HEK293 (cell line): Measurements from ENCODE around the gene S100A10.
A peak's percentile ranks its signal among the peaks of the same experiment; 100 is the strongest.

ENCODE experiments used
- KLF8 ChIP-seq: fragments of 450-650 bp; formaldehyde crosslinking; IDR thresholded peaks from 2 replicates; pipeline ENCODE4 v1.5.1; 2016; ENCODE audit warnings: missing biosample characterization, missing genetic modification characterization
- MEIS1 ChIP-seq: sonication (generic); formaldehyde crosslinking; IDR thresholded peaks from 2 replicates; pipeline ENCODE4 v1.8.1; 2022; ENCODE audit warnings: missing genetic modification reagents, mild to moderate bottlenecking, borderline replicate concordance
- SCRT1 ChIP-seq: fragments of 450-650 bp; formaldehyde crosslinking; IDR thresholded peaks from 2 replicates; pipeline ENCODE4 v1.5.1; 2016; ENCODE audit warnings: missing biosample characterization, missing genetic modification characterization, borderline replicate concordance
- ZBTB1 ChIP-seq: fragments of 450-650 bp; formaldehyde crosslinking; IDR thresholded peaks from 2 replicates; pipeline ENCODE4 v1.5.1; 2016; ENCODE audit warnings: missing biosample characterization, missing genetic modification characterization
- ZBTB20 ChIP-seq: fragments of 450-650 bp; formaldehyde crosslinking; IDR thresholded peaks from 2 replicates; pipeline ENCODE4 v1.5.1; 2016; ENCODE audit warnings: missing biosample characterization, missing genetic modification characterization
- ZBTB21 ChIP-seq: fragments of 450-650 bp; formaldehyde crosslinking; IDR thresholded peaks from 2 replicates; pipeline ENCODE4 v1.5.1; 2017; ENCODE audit warnings: missing biosample characterization, missing genetic modification characterization
- ZFP41 ChIP-seq: fragments of 450-650 bp; formaldehyde crosslinking; IDR thresholded peaks from 2 replicates; pipeline ENCODE4 v1.5.1; 2016; ENCODE audit warnings: missing biosample characterization, missing genetic modification characterization, borderline replicate concordance
- ZFP69B ChIP-seq: fragments of 450-650 bp; formaldehyde crosslinking; IDR thresholded peaks from 2 replicates; pipeline ENCODE4 v1.5.1; 2016; ENCODE audit warnings: missing biosample characterization, missing genetic modification characterization
- ZNF324 ChIP-seq: fragments of 450-650 bp; formaldehyde crosslinking; IDR thresholded peaks from 2 replicates; pipeline ENCODE4 v1.5.1; 2016; ENCODE audit warnings: missing biosample characterization, missing genetic modification characterization
- ZNF394 ChIP-seq: fragments of 450-650 bp; formaldehyde crosslinking; IDR thresholded peaks from 2 replicates; pipeline ENCODE4 v1.5.1; 2016; ENCODE audit warnings: missing biosample characterization, missing genetic modification characterization, mild to moderate bottlenecking, moderate library complexity, borderline replicate concordance
- ZNF404 ChIP-seq: fragments of 450-650 bp; formaldehyde crosslinking; IDR thresholded peaks from 2 replicates; pipeline ENCODE4 v1.5.1; 2017; ENCODE audit warnings: missing biosample characterization, missing genetic modification characterization
- ZNF544 ChIP-seq: fragments of 450-650 bp; formaldehyde crosslinking; IDR thresholded peaks from 2 replicates; pipeline ENCODE4 v1.5.0; 2017; ENCODE audit warnings: missing biosample characterization, missing genetic modification characterization
- ZNF555 ChIP-seq: fragments of 450-650 bp; formaldehyde crosslinking; conservative IDR thresholded peaks from 2 replicates; pipeline ENCODE4 v1.5.1; 2017; ENCODE audit warnings: missing biosample characterization, mild to moderate bottlenecking, missing genetic modification characterization, inconsistent platforms
- ZNF558 ChIP-seq: fragments of 450-650 bp; formaldehyde crosslinking; IDR thresholded peaks from 2 replicates; pipeline ENCODE4 v1.5.1; 2016; ENCODE audit warnings: missing biosample characterization, missing genetic modification characterization
- ZNF610 ChIP-seq: fragments of 450-650 bp; formaldehyde crosslinking; IDR thresholded peaks from 2 replicates; pipeline ENCODE4 v1.5.1; 2016; ENCODE audit warnings: missing biosample characterization, missing genetic modification characterization, borderline replicate concordance
- ZNF623 ChIP-seq: fragments of 450-650 bp; formaldehyde crosslinking; IDR thresholded peaks from 2 replicates; pipeline ENCODE4 v1.5.1; 2016; ENCODE audit warnings: missing biosample characterization, missing genetic modification characterization
- ZNF76 ChIP-seq: fragments of 450-650 bp; formaldehyde crosslinking; IDR thresholded peaks from 2 replicates; pipeline ENCODE4; 2016; ENCODE audit warnings: low read depth, missing biosample characterization, missing genetic modification characterization, borderline replicate concordance
- ZNF768 ChIP-seq: fragments of 450-650 bp; formaldehyde crosslinking; IDR thresholded peaks from 2 replicates; pipeline ENCODE4 v1.5.1; 2018; ENCODE audit warnings: missing biosample characterization, mild to moderate bottlenecking, missing genetic modification characterization
- ZNF830 ChIP-seq: fragments of 450-650 bp; IDR thresholded peaks from 2 replicates; pipeline ENCODE4 v1.5.0; 2018; ENCODE audit warnings: missing biosample characterization, missing genetic modification characterization, low read depth, mild to moderate bottlenecking, moderate library complexity
- ZSCAN16 ChIP-seq: fragments of 450-650 bp; formaldehyde crosslinking; IDR thresholded peaks from 2 replicates; pipeline ENCODE4 v1.5.1; 2016; ENCODE audit warnings: missing biosample characterization, missing genetic modification characterization
- ZSCAN23 ChIP-seq: fragments of 450-650 bp; formaldehyde crosslinking; IDR thresholded peaks from 2 replicates; pipeline ENCODE4 v1.5.1; 2016; ENCODE audit warnings: missing biosample characterization, missing genetic modification characterization
- TF ChIP-seq, protein P1 (sequence below): fragments of 450-650 bp; formaldehyde crosslinking; IDR thresholded peaks from 2 replicates; pipeline ENCODE4 v1.5.1; 2017; ENCODE audit warnings: missing biosample characterization, mild to moderate bottlenecking, missing genetic modification characterization, moderate library complexity
- TF ChIP-seq, protein P2 (sequence below): fragments of 450-650 bp; formaldehyde crosslinking; optimal IDR thresholded peaks from 2 replicates; pipeline ENCODE3; 2016; ENCODE audit warnings: missing biosample characterization, mild to moderate bottlenecking, missing genetic modification characterization
- TF ChIP-seq, protein P3 (sequence below): fragments of 450-650 bp; formaldehyde crosslinking; IDR thresholded peaks from 2 replicates; pipeline ENCODE4 v1.5.1; 2016; ENCODE audit warnings: missing biosample characterization, missing genetic modification characterization, borderline replicate concordance
- TF ChIP-seq, protein P4 (sequence below): fragments of 450-650 bp; formaldehyde crosslinking; IDR thresholded peaks from 2 replicates; pipeline ENCODE4 v1.5.1; 2016; ENCODE audit warnings: missing biosample characterization, missing genetic modification characterization
- TF ChIP-seq, protein P5 (sequence below): fragments of 450-650 bp; formaldehyde crosslinking; IDR thresholded peaks from 2 replicates; pipeline ENCODE4 v1.5.1; 2016; ENCODE audit warnings: missing biosample characterization, missing genetic modification characterization
- TF ChIP-seq, protein P6 (sequence below): fragments of 450-650 bp; formaldehyde crosslinking; IDR thresholded peaks from 2 replicates; pipeline ENCODE4 v1.5.1; 2016; ENCODE audit warnings: missing biosample characterization, missing genetic modification characterization

S100A10 gene

DNA sequence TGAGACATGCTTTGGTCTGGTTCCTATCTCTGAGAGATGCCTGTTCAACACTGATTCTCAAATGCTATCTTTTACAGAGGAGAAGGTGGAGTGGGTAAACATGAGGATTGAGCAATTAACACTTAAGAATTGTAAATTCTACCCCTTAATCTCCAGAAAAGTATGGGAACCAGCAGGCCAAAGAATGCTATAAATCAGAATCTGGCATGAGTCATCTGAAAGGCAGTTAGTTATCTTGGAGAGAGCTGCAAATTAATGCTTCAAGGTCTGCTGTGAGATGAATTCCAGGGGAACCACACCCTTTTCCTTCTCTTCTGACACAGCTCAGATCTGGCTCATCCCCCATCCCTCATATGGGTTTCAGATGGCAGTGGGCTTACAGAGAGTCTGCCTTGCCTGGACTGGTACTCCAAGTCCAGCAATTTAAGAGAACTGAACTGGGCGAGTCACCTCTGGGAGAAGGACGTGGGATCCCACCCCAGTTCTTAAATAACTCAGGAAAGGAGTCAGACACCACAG lies 5.2 kb downstream of the S100A10 start (continued):
- TF ChIP-seq, protein P1, sequence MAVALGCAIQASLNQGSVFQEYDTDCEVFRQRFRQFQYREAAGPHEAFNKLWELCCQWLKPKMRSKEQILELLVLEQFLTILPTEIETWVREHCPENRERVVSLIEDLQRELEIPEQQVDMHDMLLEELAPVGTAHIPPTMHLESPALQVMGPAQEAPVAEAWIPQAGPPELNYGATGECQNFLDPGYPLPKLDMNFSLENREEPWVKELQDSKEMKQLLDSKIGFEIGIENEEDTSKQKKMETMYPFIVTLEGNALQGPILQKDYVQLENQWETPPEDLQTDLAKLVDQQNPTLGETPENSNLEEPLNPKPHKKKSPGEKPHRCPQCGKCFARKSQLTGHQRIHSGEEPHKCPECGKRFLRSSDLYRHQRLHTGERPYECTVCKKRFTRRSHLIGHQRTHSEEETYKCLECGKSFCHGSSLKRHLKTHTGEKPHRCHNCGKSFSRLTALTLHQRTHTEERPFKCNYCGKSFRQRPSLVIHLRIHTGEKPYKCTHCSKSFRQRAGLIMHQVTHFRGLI (tag by site-specific recombination): no peak
- TF ChIP-seq ZSCAN16 (tag by site-specific recombination) (peak; percentile 61; the same call in 1 of the 2 replicates), ZSCAN23 (tag by site-specific recombination) (peak; percentile 90; the same call in 1 of the 2 replicates), KLF8 (tag by site-specific recombination) (peak; percentile 96), ZNF830 (tag by site-specific recombination) (no peak), ZNF623 (tag by site-specific recombination) (peak; percentile 35; the same call in 1 of the 2 replicates), ZNF544 (tag by site-specific recombination) (no peak), ZNF394 (peak; percentile 66; the same call in 1 of the 2 replicates), ZNF404 (tag by site-specific recombination) (no peak), ZNF610 (tag by site-specific recombination) (no peak), ZNF76 (tag by site-specific recombination) (no peak), ZBTB1 (tag by site-specific recombination) (peak; percentile 78; the same call in 1 of the 2 replicates), ZFP69B (tag by site-specific recombination) (peak; percentile 75; the same call in 1 of the 2 replicates), ZFP41 (tag by site-specific recombination) (no peak), MEIS1 (CRISPR knock-in tag) (0 out of 2 replicates have a peak, but pooled peaks have one; percentile 65), ZNF555 (no peak), ZBTB20 (tag by site-specific recombination) (no peak), ZNF558 (tag by site-specific recombination) (peak; percentile 77; the same call in 1 of the 2 replicates), SCRT1 (tag by site-specific recombination) (no peak), ZNF324 (peak; percentile 62; the same call in 1 of the 2 replicates), ZBTB21 (tag by site-specific recombination) (peak; percentile 79), ZNF768 (tag by site-specific recombination) (no peak)
- TF ChIP-seq, protein P2, sequence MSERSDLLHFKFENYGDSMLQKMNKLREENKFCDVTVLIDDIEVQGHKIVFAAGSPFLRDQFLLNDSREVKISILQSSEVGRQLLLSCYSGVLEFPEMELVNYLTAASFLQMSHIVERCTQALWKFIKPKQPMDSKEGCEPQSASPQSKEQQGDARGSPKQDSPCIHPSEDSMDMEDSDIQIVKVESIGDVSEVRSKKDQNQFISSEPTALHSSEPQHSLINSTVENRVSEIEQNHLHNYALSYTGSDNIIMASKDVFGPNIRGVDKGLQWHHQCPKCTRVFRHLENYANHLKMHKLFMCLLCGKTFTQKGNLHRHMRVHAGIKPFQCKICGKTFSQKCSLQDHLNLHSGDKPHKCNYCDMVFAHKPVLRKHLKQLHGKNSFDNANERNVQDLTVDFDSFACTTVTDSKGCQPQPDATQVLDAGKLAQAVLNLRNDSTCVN: no peak
- TF ChIP-seq, protein P3, sequence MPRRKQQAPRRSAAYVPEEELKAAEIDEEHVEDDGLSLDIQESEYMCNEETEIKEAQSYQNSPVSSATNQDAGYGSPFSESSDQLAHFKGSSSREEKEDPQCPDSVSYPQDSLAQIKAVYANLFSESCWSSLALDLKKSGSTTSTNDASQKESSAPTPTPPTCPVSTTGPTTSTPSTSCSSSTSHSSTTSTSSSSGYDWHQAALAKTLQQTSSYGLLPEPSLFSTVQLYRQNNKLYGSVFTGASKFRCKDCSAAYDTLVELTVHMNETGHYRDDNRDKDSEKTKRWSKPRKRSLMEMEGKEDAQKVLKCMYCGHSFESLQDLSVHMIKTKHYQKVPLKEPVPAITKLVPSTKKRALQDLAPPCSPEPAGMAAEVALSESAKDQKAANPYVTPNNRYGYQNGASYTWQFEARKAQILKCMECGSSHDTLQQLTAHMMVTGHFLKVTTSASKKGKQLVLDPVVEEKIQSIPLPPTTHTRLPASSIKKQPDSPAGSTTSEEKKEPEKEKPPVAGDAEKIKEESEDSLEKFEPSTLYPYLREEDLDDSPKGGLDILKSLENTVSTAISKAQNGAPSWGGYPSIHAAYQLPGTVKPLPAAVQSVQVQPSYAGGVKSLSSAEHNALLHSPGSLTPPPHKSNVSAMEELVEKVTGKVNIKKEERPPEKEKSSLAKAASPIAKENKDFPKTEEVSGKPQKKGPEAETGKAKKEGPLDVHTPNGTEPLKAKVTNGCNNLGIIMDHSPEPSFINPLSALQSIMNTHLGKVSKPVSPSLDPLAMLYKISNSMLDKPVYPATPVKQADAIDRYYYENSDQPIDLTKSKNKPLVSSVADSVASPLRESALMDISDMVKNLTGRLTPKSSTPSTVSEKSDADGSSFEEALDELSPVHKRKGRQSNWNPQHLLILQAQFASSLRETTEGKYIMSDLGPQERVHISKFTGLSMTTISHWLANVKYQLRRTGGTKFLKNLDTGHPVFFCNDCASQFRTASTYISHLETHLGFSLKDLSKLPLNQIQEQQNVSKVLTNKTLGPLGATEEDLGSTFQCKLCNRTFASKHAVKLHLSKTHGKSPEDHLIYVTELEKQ: peak; percentile 92
- TF ChIP-seq, protein P4, sequence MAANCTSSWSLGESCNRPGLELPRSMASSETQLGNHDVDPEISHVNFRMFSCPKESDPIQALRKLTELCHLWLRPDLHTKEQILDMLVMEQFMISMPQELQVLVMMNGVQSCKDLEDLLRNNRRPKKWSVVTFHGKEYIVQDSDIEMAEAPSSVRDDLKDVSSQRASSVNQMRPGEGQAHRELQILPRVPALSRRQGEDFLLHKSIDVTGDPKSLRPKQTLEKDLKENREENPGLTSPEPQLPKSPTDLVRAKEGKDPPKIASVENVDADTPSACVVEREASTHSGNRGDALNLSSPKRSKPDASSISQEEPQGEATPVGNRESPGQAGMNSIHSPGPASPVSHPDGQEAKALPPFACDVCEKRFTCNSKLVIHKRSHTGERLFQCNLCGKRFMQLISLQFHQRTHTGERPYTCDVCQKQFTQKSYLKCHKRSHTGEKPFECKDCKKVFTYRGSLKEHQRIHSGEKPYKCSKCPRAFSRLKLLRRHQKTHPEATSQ (tag by site-specific recombination): no peak
- TF ChIP-seq, protein P5, sequence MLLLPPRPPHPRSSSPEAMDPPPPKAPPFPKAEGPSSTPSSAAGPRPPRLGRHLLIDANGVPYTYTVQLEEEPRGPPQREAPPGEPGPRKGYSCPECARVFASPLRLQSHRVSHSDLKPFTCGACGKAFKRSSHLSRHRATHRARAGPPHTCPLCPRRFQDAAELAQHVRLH (tag by site-specific recombination): peak; percentile 88
- TF ChIP-seq, protein P6, sequence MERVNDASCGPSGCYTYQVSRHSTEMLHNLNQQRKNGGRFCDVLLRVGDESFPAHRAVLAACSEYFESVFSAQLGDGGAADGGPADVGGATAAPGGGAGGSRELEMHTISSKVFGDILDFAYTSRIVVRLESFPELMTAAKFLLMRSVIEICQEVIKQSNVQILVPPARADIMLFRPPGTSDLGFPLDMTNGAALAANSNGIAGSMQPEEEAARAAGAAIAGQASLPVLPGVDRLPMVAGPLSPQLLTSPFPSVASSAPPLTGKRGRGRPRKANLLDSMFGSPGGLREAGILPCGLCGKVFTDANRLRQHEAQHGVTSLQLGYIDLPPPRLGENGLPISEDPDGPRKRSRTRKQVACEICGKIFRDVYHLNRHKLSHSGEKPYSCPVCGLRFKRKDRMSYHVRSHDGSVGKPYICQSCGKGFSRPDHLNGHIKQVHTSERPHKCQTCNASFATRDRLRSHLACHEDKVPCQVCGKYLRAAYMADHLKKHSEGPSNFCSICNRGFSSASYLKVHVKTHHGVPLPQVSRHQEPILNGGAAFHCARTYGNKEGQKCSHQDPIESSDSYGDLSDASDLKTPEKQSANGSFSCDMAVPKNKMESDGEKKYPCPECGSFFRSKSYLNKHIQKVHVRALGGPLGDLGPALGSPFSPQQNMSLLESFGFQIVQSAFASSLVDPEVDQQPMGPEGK (tag by site-specific recombination): peak; percentile 52; the same call in 1 of the 2 replicates
